IMR-90 (cell line): ENCODE measurements around the gene PYDC1.

Experiments
- POLR2A ChIP-seq: IDR thresholded peaks from 2 replicates; pipeline ENCODE4 v1.6.1; 2012; ENCODE audit warnings: mild to moderate bottlenecking, low read depth, low read length
- RAD21 ChIP-seq: IDR thresholded peaks from 2 replicates; pipeline ENCODE4 v1.6.1; 2012; ENCODE audit warnings: low read length, improper control_type of control experiment
- RFX5 ChIP-seq: IDR thresholded peaks from 2 replicates; pipeline ENCODE4 v1.8.0; 2012; ENCODE audit warnings: low read depth, mild to moderate bottlenecking, low read length, moderate library complexity
- SMC3 ChIP-seq: fragments of 150-350 bp; IDR thresholded peaks from 2 replicates; pipeline ENCODE4 v1.6.1; 2016; ENCODE audit warnings: low read depth, mild to moderate bottlenecking, antibody characterized with exemption, low read length, moderate library complexity
- TF ChIP-seq, protein P1 (sequence below): conservative IDR thresholded peaks from 2 replicates; pipeline ENCODE4 v1.5.1; 2012; ENCODE audit warnings: mild to moderate bottlenecking, low read depth, low read length, improper control_type of control experiment
- TF ChIP-seq, protein P2 (sequence below): fragments of 150-350 bp; IDR thresholded peaks from 2 replicates; pipeline ENCODE4 v1.6.1; 2017; ENCODE audit warnings: mild to moderate bottlenecking, antibody characterized with exemption, low read length, low read depth

DNA sequence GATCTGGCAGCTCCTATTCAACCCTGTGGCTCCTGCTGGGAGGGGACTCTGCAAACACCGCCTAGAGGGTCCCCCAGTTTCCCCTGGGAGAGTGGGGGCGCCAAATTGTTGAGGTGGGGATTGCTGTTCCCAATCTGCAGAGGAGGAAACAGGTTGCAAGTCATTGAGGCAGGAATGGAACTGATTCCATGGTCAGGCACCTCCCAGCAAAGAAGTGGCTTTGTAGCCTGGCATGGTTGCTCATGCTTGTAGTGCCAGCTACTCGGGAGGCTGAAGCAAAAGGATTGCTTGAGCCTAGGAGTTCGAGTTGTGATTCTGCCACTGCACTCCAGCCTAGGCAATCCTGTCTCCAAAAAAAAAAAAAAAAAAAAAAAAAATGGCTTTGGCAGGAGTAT, 198 bp upstream of the PYDC1 start:
- TF ChIP-seq, protein P1, sequence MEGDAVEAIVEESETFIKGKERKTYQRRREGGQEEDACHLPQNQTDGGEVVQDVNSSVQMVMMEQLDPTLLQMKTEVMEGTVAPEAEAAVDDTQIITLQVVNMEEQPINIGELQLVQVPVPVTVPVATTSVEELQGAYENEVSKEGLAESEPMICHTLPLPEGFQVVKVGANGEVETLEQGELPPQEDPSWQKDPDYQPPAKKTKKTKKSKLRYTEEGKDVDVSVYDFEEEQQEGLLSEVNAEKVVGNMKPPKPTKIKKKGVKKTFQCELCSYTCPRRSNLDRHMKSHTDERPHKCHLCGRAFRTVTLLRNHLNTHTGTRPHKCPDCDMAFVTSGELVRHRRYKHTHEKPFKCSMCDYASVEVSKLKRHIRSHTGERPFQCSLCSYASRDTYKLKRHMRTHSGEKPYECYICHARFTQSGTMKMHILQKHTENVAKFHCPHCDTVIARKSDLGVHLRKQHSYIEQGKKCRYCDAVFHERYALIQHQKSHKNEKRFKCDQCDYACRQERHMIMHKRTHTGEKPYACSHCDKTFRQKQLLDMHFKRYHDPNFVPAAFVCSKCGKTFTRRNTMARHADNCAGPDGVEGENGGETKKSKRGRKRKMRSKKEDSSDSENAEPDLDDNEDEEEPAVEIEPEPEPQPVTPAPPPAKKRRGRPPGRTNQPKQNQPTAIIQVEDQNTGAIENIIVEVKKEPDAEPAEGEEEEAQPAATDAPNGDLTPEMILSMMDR, result no peak
- TF ChIP-seq POLR2A, result no peak
- no peak for TF ChIP-seq RFX5
- no peak for TF ChIP-seq SMC3
- TF ChIP-seq, protein P2, sequence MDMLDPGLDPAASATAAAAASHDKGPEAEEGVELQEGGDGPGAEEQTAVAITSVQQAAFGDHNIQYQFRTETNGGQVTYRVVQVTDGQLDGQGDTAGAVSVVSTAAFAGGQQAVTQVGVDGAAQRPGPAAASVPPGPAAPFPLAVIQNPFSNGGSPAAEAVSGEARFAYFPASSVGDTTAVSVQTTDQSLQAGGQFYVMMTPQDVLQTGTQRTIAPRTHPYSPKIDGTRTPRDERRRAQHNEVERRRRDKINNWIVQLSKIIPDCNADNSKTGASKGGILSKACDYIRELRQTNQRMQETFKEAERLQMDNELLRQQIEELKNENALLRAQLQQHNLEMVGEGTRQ, result no peak
- TF ChIP-seq RAD21, result no peak
